ENCODE results near the gene DAB2IP.
"Not testable (repeated sequence)": the region's sequence is repeated elsewhere in the genome, so short reads cannot be mapped to it uniquely, and the experiment has no call there.

DAB2IP gene

DNA sequence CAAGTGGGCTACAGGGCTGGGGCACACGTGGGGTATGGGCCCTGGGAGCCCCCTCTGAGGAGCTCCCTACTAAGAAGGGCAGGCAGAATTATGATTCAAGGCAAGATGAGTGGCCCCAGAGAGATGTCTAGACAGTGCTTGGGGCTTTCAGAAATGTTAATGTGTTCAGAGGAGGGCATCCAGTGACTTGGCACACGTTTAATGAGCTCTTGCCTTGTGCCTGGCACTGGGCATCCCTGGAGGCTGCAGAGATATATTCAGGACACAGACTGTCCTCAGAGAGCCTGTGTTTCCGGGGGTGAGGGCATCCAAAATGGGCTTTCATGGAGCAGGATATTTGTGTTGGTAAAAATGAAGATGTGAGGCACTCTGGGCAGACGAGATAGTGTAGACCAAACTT, 25.4 kb upstream of the DAB2IP start:
- DNase-seq = no peak

DNA sequence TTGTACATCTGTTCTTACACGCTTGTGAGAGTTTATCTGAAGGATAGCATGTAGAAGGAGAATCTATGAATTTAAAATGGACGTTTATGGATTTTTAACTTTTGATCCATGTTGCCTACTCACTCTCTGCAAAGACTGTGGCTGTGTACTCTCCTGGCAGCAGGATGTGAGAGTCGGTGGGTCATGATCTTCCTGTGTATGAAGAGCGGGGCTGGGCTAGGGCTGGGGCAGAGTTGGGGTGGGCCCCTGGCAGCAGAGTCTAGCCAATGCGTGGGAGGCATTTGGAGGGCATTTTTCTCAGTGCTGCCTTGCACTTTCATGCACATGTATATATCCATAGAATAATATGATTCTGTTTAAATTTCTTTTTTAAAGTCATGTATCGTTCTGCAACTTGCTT, 24.0 kb upstream of the DAB2IP start:
- no peak for DNase-seq

GRCh38 chr9:121628401-121628800, 23.0 kb upstream of the DAB2IP start:
- no peak for DNase-seq

DNA sequence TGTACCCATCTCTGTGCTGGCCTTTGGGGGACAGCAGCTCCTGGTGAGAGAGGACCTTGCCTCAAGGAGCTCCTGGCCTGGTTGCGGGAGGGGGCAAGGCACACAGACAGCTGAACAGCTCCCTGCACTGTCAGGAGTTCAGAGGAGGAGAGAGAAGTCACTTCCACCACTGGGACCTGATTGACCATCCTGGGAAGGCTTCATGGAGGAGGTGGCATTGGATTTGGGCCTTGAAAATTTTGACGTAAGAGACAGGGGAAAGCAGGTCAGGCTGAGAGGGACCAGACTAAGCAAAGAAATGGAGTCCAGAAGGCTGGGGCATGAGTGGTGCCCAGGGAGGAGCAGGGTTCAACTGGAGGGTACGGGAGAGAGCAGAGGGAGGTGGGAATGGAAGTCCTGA, 20.3 kb upstream of the DAB2IP start:
- no peak for DNase-seq

GRCh38 chr9:121631978-121632418, 19.4 kb upstream of the DAB2IP start:
- no peak for DNase-seq

GRCh38 chr9:121633119-121633714, 18.2 kb upstream of the DAB2IP start:
- DNase-seq = no peak

- DNase-seq = no peak
These were observed 17.7 kb upstream of the DAB2IP start for GRCh38 chr9:121633736-121634135.

DNA sequence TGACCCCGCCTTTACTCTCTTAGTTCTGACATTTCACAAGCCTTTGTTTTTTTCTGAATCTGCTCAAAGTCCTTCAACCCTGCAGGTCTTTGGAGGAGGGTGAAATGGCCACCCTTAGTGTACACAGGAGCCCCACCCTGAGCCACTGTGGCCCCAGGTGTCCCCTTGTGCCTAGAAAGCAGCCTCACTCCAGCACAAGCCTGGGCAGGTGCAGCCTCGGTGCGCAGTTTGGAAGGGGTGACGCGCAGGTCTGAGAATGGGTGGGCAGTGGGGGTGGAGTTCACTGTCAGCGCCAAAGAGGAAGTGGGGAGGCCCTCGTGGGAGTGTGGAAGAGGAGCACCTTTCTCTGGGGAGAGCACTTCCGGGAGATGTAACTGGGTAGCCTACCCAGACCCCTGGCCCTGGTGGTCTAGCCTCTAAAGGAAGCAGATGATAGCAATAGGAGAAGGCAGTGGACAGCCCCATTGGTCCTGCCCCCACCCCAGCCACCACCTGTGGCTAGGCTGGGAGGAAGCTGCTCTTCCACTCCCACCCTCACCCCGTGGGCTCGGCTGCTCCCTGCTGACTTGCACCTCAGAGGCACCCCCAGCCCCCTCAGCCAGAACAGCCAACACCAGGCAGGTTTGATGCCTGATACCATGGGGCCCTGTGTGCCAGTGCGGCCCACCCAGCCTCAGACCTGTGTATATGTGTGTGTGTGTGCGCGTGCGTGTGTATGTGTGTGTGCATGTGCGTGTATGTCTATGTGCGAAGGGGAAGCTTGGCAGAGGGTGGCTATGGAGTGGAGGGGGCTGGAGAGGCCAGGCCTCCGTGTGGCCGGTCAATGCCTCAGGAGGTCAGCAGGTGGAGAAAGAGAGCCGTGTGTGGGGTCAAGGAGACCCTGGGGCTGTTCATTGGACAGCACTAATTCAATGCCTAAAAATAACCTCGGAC, 16.8 kb upstream of the DAB2IP start:
- DNase-seq = peak; percentile 37

GRCh38 chr9:121635300-121635876, 16.0 kb upstream of the DAB2IP start:
- DNase-seq = no peak

GRCh38 chr9:121636341-121636865, 15.0 kb upstream of the DAB2IP start:
- DNase-seq = no peak

- no peak for DNase-seq
These were observed 14.3 kb upstream of the DAB2IP start for GRCh38 chr9:121636978-121637712.

GRCh38 chr9:121637713-121638220, 13.7 kb upstream of the DAB2IP start:
- DNase-seq = no peak

DNA sequence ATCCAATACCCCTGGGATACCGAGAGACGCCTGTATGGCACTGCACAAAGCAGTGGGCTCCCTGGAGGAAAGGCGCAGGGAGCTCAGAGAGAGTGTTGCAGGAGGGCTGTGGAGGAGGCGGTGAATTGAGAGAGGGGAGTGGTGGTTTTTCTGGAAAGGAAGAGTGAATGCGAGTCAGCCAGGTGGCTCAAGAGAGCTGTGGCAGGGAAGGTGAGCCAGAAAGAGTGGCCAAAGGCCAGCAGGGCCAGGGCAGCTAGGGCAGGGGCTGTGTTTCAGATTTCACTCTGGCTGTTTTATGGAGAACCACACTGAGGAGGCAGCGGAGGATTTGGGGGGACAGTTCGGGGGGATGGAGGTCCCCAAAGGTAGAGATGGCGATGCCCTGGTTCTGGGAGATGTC, 13.0 kb upstream of the DAB2IP start:
- no peak for DNase-seq

DNA sequence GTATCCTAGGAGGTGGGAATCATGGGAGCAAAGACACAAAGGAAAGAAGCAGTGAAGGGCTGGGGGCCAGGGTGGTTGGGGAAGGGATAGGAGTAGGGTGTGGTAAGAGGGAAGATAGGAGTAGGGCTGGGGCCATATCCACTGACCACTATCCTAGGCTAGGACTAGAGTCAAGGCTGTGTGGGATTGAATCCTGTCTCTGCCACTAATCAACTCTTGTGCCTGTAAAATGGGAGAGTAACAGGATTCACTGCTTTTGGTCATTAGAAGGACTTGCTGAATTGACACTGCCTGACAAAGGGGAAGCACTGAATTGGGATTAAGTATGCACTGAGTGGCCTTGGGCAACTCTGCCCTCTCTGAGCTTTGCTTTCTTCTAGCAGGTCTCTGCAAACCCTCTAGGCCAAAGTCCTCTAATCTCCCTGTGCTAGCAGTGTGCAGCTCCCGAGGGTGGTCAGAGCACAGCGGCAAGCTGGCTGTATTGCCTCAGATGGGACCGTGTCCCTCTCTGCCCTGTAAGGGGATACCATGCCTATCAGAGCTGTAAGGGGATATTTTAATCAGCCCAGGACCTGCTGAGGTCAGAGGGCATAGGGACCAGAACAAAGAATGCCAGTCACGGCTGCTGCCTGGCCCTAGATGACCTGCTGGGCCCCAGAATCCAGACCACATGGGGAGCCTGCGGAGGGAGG, 12.4 kb upstream of the DAB2IP start:
- no peak for DNase-seq

GRCh38 chr9:121639619-121640018, 11.8 kb upstream of the DAB2IP start:
- DNase-seq = no peak

GRCh38 chr9:121640076-121640475, 11.4 kb upstream of the DAB2IP start:
- peak; percentile 78 for DNase-seq

- DNase-seq = no peak
These were observed 10.8 kb upstream of the DAB2IP start for GRCh38 chr9:121640491-121641223.

GRCh38 chr9:121641224-121641611, 10.2 kb upstream of the DAB2IP start:
- DNase-seq = no peak

DNA sequence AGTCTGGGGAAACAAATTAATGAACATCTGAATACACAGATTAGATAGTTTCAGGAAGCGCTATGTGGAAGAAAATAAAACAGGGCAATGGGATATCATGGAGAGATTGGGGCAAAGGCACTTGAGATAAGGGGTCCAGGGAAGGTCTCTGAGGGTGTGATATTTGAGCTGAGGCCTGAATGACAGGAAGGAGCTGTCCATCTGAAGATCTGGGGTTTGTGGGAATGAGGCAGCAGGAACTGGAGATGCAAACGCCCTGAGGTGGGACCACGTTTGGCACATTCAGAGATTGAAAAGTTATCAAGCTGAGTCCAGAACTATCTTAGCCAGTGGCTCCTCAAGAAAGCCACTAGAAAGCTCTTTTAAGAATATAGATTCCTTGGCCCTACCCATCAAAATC, 8.7 kb upstream of the DAB2IP start:
- no peak for DNase-seq

- DNase-seq = no peak
These were observed 8.0 kb upstream of the DAB2IP start for GRCh38 chr9:121643473-121643872.

DNA sequence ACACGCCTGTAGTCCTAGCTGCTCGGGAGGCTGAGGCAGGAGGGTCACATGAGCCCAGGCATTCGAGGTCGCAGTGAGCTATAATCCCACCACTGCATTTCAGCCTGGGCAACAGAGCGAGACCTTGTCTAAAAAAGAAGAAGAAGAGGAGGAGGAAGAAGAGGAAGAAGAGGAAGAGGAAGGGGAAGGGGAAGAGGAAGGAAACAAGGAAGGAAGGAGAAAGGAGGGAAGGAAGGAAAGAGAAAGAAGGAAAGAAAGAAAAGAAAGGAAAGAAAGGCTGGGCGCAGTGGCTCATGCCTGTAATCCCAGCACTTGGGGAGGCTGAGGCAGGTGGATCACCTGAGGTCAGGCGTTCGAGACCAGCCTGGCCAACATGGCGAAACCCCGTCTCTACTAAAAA, 7.4 kb upstream of the DAB2IP start:
- DNase-seq = not testable (repeated sequence)
